ENCODE results near the gene BMPR1B.
"Not testable (repeated sequence)": the region's sequence is repeated elsewhere in the genome, so short reads cannot be mapped to it uniquely, and the experiment has no call there.

BMPR1B gene

DNA sequence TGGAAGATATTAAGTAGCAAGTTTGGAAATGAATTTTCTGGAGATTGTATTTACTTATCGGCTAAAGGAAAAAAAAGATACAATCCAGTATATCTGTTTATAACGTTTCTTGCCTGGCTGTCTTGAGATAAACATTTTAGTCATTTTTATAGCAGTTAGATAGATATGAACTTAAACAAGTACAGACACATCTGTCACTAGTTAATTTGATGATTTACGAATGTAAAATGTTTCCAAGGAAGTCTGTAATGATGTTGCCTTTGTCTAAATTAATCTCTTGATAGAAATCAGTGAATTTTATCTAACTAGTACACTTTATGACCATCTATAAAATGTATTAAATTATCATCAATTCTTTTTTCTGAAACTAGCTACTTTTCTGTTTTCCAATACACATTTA is 5.7 kb downstream of the BMPR1B start:
- DNase-seq, result no peak

DNA sequence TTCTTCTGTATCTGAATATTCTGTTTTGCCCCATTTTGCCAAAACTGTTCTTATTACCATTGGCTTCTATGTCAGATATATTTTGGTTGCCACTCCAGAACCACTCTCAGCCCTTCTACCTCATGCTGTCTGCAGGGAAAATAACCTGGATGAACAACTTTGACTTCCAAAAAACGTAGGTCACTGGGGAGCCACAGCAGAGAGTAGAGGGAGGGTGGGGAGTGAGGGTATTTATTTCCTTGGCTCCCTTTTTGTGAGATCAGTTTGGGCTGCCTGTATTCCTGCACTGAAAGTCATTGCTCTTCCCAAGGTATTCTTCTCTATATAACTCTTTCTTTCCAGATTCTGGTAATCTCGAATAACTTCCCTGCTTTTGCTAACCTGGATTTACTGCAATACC is 6.3 kb downstream of the BMPR1B start:
- no peak for DNase-seq

GRCh38 chr4:94765174-94765573 is 7.4 kb downstream of the BMPR1B start:
- no peak for DNase-seq

- no peak for DNase-seq
Measured at GRCh38 chr4:94765648-94766047, 7.9 kb downstream of the BMPR1B start.

DNA sequence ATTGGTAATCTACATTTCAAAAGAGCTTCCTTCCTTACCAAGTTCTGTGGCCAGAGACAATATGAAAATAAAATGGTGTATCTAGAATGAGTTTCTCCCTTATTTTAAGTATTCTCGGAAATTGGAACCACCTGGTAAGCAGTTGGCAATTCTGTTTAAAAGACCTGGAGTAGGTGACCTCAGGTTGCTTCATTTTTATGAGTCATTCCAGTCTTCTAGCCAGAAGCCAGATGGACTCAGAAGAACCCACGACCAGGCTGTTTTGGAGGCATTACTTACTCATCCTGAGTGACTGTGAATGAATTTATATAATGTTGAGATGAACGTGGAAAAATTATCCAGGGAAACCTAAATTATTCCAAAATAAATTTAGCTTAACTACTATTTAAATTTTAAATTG is 9.1 kb downstream of the BMPR1B start:
- no peak for DNase-seq

DNA sequence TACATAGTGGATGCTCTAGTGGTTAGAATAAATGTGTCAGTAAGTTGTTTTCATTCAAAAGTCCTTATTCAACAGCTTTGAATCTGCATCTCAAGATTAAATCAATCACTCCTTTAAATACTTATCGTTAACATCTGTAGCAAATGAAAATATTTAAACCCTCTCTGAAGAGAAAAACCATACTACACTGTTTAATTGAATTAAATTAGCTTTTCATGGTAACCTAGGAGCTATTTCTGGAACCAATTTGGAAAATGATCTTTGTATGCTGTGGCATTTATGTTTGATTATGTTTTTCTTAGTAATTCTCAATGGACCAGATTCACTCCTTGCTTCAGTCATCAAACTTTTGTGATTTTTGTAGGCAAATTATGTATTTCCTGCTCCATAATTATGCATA is 9.7 kb downstream of the BMPR1B start:
- DNase-seq, result no peak

- no peak for DNase-seq
Measured at GRCh38 chr4:94782707-94783106, 25.0 kb downstream of the BMPR1B start.

DNA sequence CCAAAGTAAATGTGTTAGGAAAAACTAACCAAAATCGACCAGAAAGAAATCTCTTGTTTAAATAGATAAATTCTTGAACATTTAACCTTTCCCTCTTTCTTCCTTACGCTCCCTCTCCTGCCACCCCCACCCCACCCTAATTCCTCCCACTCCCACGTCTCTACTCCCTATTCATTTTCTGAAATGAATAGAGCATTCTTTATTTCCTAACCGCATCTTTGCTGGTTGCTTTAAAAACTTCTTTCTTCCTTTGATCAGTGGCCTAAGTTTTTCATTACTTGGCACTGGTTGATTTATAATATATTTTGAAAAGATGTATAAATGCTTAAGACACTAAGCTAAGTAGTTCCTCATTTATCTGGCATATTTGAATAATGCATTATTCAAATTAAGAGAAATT is 33.9 kb downstream of the BMPR1B start:
- no peak for DNase-seq

- no peak for DNase-seq
Measured at GRCh38 chr4:94798808-94799207, 41.1 kb downstream of the BMPR1B start.

GRCh38 chr4:94801016-94801415 is 43.3 kb downstream of the BMPR1B start:
- DNase-seq, result no peak

DNA sequence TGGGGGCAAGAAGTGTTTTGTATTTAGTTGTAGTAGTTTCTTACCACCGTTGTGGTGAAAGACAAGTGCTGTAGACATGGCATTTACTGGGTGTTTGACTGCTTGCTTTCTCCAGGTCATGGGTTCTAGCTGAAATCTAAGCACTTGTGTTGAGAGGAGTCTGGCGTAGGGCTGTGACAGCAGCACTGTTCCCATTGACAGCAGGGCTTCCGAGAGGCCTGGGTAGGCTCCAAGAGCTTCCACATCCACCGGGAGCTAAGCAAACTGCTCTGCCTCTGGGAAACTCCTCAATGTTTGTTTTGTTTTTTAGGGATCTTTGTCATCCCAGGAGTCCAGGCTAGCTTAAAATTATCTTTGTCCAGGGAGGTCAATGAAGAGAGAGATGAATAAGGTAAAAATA is 44.3 kb downstream of the BMPR1B start:
- no peak for DNase-seq

DNA sequence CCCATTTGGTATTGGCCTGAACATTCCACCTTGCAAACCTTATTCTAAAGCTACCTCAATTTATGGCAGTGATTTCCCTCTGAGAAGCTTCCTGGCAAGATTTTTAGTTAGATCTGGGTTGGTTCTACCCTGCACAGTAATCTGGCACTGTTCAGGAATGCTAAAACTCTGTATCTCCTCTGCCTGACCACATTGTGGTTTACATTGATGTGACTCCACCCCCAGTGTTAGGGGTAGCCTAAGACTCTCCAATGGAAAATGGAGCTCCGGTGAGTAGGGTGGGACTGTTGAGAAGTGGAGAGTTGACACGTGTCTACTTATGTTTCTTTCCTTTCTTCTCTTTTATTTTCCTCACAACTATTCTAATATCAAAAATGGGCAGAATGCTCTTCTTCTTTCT is 45.4 kb downstream of the BMPR1B start:
- no peak for DNase-seq

DNA sequence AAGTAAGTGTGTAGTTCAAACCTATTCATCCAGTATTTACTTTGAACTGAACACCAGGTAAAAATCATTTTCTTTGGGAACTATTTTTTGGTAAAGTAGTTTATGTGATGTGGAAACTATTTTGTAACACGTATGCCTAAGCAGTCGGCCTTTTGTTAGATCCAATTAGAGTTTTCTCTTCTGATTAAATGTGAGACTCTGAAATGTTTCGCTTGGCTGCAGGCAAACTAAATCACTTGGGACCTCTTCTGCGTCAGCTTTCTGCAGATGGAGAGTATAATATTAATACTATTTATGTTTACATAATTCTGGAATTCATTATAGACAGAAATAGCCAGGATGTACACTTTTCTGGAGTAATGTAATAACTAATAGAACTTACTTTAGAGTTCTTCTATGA is 46.9 kb downstream of the BMPR1B start:
- DNase-seq, result no peak

DNA sequence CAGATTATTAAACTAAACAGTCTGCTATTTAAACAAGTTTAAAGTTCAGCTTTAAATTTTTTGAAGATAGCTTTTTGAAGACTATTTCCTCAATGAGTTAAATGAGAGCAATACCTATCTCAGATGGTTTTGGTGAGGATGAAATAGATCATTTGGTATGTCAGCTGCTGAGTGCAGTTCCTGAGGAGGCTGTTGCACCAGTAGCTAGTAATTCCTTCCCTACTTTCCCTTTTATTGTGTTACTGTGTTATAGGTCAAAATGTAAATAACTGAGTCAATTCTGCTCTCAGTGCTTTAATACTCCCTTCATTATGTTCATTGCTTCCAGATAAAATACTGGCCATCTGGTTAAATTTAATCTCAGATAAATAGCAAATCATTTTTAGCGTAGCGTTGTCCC is 48.6 kb downstream of the BMPR1B start:
- no peak for DNase-seq

GRCh38 chr4:94811643-94812042 is 53.9 kb downstream of the BMPR1B start:
- no peak for DNase-seq

- DNase-seq, result no peak
Measured at GRCh38 chr4:94813221-94813620, 55.5 kb downstream of the BMPR1B start.

GRCh38 chr4:94814237-94814636 is 56.5 kb downstream of the BMPR1B start:
- DNase-seq, result no peak

- no peak for DNase-seq
Measured at GRCh38 chr4:94819371-94820168, 61.8 kb downstream of the BMPR1B start.

DNA sequence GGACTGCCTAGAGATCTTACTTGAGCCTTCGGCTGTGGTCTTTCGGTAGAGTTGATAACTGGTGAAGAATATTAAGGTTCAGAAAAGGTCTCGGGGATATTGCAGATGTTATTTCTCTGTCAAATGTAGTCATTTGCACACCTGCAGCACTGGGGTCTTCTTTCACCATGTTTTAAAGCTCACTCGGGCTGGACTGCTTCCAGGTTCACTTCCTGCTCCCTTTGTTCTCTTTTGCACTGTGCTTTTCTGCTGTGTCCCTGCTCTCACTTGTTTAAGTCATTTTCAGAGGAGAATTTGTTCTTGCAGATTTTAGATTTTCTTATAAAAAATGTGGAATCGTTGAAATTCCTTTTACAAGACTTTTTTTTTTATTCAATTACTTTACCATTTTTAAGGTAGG is 68.5 kb downstream of the BMPR1B start:
- no peak for DNase-seq

GRCh38 chr4:94827481-94828110 is 69.8 kb downstream of the BMPR1B start:
- no peak for DNase-seq

GRCh38 chr4:94828882-94829281 is 71.1 kb downstream of the BMPR1B start:
- no peak for DNase-seq

GRCh38 chr4:94831607-94832006 is 73.9 kb downstream of the BMPR1B start:
- no peak for DNase-seq

- DNase-seq, result not testable (repeated sequence)
Measured at GRCh38 chr4:94832329-94832728, 74.6 kb downstream of the BMPR1B start.

DNA sequence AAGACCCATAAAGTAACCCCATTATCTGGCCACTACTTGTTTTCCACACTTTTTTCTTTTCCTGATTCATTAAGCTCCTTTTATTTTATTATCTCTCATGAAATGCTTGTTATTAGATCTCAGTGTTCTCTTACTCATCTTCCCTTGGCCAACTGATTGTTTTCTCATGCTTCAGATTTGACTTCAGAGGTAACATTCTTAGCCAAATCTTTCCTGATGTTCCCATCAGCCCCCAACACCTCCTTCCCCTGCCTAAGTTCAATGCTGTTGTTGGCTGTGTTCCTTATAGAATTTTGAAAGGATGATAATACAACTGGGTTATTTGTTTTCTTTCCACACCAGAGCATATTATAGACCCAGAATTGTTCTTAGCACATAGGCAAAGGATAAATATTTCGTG is 75.6 kb downstream of the BMPR1B start:
- DNase-seq, result no peak

GRCh38 chr4:94834501-94834900 is 76.7 kb downstream of the BMPR1B start:
- no peak for DNase-seq
